HG03442 (cell line): Measurements from ENCODE around the gene THYN1.
A peak's percentile ranks its signal among the peaks of the same experiment; 100 is the strongest.
"Not testable (repeated sequence)": the region's sequence is repeated elsewhere in the genome, so short reads cannot be mapped to it uniquely, and the experiment has no call there.

Experiments
- ATAC-seq: cut with Tn5 transposase; IDR thresholded peaks from one replicate; pipeline ENCODE4 v1.9.1; 2021; ENCODE audit warnings: mild to moderate bottlenecking, moderate library complexity; ENCODE audit not compliant: unreplicated experiment

THYN1 gene

DNA sequence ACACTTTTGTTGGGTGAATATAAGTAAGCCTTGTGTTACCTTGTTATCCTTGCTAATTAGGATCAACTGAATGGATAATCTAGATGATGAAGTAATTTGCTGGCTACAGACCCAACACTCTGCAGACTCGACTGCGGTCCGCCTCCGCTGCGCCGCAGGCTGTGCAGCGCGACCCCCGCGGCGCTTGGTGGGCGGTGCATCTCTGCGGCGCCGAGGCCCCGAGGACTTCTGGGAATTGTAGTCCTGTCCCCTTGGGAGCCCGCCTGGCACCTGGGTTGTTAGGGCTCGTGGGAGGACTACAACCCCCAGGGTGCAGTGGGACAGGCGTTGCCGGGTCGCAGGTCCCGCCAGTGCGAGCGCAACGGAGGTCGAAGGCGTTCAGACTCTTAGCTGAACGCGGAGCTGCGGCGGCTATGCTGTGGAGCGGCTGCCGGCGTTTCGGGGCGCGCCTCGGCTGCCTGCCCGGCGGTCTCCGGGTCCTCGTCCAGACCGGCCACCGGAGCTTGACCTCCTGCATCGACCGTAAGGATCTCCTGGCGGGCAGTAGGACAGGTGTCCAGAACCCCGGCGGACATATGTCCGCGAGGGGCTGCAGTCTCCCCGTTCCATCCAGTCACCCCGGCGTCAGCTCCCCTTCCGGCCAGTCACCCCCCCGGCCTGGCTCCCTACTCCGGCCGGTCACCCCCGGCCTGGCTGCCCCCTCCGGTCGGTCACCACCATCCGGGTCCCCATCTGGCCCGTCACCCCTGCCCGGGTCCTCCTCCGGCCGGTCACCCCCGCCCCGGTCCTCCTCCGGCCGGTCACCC is at the start of gene THYN1, which contains the start of gene ACAD8:
Gene THYN1, minus strand, starts transcription at position 165 of the 806 bp plus-strand sequence. CDS start 470 bp downstream, outside the sequence.
Gene ACAD8, plus strand, starts transcription at position 381 of the 806 bp plus-strand sequence. Its CDS starts 33 bp downstream, at position 414.
- peak; percentile 97 for ATAC-seq

DNA sequence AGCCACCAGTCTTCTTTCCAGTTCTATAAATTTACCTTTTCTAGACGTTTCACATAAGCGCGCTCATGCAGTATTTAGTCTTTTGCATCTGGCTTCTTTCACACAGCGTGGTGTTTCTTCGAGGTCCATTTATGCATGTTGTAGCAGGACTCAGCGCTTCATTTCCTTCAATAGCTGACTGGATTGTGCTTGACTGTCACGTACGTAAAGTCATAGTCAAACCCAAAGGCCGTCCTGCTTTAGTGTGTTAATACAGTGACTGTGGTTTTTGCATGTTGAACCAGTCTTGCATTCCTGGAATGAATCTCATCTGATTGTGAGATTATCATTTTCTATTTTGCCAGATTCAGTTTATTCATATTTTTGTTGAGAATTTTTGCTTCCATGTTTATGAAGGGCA is 41.5 kb upstream of the THYN1 start:
- ATAC-seq: no peak

DNA sequence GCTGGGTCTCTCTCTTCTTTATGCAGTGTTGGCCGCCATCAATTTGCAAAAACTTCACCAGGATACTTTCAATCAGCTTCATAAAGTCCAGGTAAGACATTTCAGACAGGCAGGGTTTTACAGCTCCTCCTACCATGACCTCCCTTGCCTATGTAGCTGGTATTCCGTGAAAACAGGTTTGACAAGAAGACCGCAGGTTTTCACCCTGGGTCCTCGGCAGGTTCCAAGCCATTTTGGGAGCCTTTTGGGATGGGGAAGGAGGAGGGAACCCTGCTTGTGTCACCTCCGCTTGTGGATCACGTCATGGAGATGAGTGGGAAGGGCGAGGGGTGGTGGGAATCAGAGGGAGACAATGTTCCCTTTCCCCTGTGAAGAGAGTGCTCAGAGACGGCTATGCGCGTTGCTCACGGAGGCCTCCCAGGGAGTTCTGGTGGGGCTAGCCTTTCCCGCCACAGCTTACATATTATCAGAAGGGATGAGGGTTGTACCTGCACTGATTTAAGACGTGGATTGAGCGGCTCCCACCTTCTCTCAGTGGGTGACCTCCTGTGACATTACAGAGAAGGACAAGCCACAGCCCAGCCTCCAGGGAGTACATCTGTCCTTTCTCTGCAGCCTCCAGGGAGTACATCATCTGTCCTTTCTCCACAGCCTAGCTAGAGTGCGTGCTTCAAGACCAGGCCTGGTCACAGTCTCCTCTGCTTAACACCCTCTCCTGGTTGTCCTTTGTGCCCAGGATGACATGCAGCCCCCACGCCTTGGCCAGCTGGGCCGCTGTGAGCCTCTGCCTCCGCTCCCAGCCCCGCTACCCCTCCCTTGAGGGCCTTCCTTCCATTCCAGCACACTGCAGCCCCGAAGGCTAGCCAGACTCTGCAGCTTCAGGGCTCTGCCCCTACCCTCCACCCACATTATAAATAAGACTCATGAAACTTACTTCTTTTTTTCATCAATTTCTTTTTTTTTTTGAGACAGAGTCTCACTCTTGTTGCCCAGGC is 40.3 kb upstream of the THYN1 start:
- ATAC-seq: no peak

DNA sequence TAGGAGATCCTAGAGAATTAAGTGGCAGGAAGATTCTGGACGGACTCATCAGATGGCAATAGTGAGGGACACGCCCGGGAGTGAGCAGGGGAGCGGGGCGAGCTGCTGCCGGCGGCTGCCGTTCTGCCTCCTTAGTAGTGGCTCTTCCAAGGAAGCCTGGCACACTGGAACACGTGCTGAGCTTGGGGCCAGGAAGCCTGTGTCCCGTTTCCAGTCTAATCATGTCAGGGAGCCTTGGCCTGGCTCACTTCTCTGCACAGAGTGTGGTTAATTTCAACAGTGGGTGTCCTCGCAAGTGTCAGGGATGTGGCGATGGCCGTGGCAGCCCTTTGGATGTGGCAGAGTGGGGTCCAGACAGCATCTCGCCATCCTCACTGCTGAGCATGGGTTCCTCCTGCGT is 39.5 kb upstream of the THYN1 start:
- ATAC-seq: no peak

DNA sequence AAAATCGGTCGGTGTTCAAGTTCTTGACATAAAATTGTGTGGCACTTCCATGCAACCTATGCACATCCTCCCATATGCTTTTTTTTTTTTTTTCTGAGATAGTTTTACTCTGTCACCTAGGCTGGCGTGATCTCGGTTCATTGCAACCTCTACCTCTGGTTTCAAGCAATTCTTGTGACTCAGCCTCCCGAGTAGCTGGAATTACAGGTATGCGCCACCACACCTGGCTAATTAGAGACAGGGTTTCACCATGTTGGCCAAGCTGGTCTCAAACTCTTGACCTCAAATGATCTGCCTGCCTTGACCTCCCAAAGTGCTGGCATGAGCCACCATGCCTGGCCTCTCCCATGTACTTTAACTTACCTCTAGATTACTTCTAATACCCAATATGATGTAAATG is 38.0 kb upstream of the THYN1 start:
- no peak for ATAC-seq

DNA sequence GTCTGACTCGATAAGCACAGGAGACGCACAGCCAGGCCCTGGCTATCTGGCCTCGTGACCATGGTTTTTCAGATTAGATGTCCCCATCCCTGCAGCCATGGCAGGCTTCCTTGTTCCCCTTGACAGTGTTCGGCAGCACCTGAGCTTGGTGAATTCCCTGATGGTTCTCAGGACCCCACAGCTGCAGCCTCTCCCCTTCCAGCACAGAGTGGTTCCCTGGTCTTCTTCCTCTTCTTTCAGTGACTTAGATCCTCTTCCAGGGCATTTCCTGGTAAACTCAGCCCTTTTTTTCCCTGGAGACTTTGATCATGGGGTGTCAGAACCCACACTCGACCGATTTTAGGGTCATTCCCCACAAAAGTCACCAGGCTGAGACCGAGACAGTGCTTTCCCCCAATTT is 37.5 kb upstream of the THYN1 start:
- no peak for ATAC-seq

DNA sequence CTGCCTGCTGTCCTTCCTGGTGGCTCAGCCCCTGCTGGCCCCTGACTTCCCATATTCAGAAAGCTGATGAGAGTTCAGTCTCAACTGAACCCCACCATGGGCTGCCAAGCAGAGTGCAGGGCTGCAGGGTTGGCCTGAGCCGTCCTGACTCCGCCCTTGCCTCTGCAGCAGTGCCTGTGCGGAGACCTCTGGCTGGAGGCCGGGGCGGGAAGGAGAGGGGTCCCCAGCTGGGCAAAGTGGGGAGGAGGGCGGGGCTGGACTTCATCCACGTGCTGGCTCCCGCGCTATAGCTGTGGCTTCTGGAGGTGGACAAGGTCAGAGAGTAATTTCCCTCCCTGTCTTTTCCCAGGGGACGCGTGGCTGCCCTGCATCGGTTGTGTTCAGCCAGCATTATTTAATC is 36.6 kb upstream of the THYN1 start:
- no peak for ATAC-seq

DNA sequence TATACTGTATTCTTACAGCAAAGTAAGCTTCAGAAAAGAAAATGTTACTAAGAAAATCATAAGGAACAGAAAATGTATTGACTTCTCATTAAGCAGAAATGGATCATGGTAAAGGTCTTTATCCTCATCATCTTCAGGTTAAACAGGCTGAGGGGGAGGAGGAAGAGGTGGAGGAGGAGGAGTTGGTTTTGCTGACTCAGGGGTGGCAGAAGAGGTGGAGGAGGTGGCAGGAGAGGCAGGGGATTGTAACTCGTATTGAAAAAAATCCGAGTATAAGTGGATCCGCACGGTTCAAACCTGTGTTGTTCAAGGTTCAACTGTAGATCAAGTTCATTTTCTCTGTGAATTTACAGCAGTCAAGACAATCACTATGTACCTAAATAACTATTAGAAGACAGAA is 36.0 kb upstream of the THYN1 start:
- no peak for ATAC-seq

DNA sequence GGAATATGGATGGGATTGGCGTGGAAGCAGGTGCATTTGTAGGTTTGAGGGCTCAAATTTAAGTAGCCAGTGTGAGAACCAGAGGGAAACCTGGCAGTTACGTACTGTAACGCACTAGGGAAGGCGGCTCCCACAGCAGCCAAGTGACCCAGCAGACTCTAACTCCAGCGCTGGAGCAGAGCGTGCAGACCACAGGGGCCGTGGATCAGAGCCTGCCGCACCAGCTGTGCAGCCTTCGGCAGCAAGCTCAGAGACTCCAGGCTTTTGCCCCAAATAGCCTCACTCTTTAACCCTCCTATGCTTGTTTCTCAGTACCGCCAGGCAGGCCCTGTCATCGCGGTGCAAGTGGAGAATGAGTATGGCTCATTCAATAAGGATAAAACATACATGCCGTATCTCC is 35.3 kb upstream of the THYN1 start:
- ATAC-seq: no peak

DNA sequence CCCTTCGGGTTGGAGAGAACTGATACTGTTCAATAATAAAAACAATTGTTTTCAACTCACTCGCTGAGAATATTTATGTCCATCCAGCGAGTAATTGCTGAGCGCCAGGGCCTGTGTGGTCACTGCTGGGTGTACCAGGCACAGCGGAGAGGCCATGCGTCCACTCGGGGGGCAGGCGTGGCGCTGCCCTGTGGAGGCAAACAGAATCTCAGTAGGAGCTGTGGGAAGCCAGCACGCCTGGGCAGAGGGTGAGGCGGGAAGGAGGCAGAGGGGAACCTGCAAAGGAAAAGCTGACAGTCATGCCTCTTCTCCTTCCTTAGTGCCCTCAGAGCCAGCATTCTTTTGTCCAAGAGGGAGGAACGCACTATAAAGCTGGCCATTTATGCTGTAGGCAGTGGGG is 34.4 kb upstream of the THYN1 start:
- no peak for ATAC-seq

DNA sequence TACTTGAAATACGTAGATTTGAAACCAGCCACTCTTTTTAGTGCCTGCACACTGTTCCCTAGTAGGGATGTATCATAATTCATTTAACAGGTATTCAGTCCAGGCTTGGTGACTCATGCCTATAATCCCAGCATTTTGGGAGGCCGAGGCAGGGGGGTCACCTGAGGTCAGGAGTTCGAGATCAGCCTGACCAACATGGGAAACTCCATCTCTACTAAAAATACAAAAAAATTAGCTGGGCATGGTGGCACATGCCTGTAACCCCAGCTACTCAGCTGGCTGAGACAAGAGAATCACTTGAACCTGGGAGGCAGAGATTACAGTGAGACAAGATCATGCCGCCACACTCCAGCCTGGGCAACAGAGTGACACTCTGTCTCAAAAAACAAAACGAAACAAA is 31.2 kb upstream of the THYN1 start:
- ATAC-seq: not testable (repeated sequence)

DNA sequence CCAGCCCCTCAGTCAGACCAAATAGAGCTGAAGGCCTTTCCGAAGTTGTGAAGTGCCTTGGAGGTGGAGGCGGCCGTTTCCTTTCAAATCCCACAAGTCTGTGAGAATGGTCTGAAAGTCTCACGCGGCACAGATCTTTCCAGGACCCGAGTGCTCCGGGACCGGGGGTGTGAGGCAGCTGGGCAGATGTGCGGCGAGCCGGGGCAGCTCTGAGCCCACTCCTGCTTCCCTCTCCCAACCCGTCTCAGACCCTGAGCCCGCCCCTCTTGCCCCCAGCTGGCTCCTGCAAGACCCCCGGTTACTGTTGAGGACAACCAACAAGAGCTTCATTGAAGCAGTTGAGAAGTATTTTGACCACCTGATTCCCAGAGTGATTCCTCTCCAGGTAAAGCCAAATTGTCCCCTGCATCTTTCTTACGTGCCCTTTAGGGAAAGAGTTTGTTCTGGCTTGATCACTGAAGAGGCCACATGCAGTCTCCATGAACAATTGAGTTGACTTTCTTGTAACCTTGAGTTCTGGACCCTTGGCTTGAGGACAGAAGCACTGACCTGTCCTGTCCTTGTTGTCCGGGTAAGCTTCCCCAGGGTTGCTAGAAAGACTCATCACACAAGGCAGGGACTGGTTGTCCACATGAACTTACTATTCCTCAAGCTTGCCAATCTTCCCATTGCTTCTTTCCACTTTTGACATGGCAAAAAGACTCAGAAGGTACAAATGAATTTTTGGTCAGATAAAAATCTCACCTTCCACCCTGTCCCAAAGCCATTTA is 30.5 kb upstream of the THYN1 start:
- ATAC-seq: no peak

DNA sequence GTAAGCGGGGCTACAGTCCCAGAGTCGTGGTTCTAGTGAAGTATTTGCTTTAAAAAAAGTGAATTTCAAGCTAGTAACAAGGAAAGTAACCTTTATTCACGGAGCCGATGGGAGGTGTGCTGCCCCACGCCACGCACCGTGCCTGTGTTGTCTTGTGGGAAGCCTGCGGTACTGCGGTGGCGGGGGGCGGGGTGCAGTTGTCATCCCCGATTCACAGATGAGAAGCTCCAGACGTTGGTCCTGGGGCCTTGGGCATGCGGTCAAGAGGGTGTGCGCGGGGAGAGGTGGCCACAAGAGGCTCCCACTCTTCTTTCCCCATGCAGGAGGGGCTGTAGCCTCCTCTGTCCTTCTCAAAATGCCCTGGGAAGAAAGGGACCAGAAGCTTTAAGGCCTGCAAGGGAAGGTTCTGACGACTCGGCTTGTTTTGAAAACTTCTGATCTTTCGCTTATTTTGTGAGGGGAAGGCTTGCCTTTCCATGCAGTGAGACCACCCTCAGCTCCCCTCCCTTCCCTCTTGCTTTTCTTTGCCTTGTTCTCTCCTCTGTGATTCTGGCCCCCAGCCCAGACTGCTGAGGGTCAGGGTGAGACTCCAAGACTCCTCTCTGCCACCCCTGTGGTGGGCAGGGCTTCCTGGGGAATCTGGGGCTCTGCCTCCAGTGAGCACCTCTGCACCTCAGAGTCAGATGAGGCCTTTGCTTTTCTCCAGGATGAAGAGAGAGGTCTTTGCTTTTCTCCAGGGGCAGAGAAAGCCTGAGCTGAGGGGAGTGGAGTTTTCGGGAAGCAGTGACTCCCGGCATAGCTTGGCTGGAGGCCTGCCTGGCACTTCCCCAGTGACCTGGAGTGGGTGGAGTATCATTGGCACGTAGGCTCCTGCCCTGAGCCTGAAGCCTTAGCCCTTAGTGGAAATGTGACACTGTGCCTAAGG is 29.2 kb upstream of the THYN1 start:
- no peak for ATAC-seq

DNA sequence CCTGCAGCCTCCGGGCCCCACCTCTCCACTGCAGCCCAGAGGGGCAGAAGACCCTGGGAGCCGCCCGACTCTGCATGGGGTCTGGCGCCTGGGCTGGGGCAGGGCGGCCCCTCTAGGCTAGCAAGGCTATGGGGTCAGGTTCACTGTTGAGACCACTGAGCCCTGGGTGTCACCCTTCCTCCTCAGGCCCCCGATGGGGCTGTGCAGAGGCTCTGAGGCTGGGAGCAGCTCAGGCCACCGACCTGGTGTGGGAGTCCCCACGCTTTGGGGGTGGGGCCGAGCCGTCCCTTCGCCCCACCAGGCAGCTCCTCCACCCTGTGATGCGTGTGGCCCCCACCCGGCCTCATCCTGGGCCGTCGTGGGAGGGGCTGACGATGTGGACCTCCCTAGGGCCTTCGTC is 28.5 kb upstream of the THYN1 start:
- not testable (repeated sequence) for ATAC-seq

DNA sequence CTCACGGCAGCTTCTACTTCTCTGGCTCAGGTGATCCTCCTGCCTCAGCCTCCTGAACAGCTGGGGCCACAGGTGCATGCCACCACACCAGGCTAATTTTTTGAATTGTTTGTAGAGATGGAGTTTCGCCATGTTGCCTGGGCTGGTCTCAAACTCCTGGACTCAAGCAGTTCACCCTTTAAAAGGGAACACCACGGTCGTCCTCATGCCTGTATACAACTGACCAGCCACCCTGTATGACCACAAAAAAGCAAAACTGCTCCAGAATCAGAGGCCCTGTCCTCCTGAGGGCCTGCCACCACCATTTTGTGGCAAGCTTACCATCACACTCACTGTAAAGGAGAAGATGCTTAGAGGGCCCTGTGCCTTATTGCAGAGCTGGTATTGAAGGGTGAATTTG is 25.2 kb upstream of the THYN1 start:
- ATAC-seq: no peak

DNA sequence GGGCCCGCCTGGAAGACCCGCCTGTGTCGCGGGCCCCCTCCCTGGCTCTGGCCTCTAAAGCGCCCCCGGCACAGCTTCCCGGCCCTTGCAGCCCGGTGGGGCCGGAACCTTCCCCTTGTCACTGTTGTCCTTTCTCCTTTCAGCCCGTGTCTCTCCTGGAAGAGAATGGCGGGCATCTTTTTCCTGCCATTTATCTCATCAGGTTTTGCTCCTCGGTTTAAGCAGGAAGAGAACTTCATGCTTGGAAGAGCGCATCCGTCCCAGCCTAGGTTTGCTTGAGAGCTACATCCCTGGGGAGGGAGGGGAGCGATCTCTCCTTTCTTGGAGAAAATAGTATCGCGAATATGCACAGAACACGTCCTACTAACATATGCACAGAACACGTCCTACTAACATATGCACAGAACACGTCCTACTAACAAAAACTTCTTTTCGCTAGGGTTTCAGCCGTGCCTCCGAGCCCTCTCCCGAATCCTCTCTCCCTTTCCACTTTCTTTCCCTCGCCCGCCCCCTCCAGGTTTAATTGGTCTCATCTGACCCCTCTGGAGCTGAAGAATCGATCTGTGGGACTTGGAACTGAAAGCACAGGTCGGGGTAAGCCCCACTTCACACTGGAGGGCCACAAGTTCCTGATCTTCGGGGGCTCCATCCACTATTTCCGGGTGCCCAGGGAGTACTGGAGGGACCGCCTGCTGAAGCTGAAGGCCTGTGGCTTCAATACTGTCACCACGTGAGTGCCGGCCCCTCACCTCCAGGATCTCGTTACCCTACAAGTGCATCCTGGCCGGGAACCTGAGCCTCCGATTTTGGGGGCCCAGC is 24.2 kb upstream of the THYN1 start:
- ATAC-seq: no peak

DNA sequence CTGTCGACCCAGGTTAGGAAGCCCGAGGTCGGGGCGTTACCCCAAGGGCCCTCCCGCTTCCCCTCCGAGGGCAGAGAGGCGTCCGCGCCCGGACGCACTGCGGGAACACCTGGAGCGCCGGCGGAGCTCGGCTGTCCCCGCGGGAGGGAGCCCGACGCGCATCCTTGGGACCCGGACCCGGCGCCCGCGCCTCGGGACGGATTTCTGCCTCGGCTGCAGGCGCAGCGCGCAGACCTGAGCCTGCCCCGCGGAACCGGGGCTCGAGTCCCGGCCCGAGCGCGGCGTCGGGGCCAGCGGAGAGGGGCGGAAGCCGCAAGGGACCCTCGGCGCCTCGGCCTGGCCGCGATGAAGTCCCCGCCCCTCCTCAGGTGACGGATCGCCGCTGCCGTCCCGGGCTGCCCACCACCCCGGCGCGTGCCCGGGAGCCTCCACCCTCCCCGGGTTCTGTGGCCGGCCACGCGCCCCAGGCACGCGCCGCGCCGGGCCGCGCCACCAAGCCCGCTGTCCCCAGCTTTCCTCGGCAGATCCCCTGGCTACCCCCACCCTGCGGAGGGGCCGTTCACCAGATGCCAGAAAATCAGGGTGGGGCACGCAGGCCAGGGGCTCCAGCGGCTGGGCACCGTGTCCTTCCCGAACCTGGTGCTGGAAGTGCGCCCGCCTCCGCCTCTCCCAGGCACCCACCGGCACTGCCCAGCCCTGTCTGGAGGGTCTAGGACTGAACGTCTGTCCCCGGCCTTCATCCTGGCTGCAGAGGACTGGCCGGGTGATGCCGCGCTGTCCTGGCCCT is 23.4 kb upstream of the THYN1 start:
- no peak for ATAC-seq
